Lower leg skin (tissue), 4 donors: Measurements from ENCODE around the gene C12orf57. TPM values are rescaled to one million over a fixed set of nuclear protein-coding genes. Genes with fewer than 3 reads are reported as not detected.

Experiments used
- DNase-seq, 2 donors: peaks; one replicate each; pipeline ENCODE4 v3.0.0-alpha.2; 2019; ENCODE audit warnings: low spot score in 2 of 2
- H3K4me3 ChIP-seq: fragments of 200-600 bp; sonication (generic); 2 replicates; pipeline ENCODE4 v1.5.1; 2017; ENCODE audit warnings: mild to moderate bottlenecking, low read depth; ENCODE audit not compliant: poor library complexity, severe bottlenecking
- POLR2A ChIP-seq, 2 donors: fragments of 450-650 bp; IDR thresholded peaks; one replicate each; pipeline ENCODE4 v1.6.1; 2016 to 2017; ENCODE audit warnings: antibody characterized with exemption in 2 of 2, mild to moderate bottlenecking in 1 of 2, moderate library complexity in 1 of 2
- WGBS, 2 donors: methylation state at CpG; one replicate each; pipeline ENCODE4 v1.1.5; 2018; 5-methylcytosine and 5-hydroxymethylcytosine counted together
- intact Hi-C: fragments of 100-400 bp; cut with DNase I; formaldehyde crosslinking; loops from one replicate; pipeline ENCODE4 v1.15.0; 2023; ENCODE audit warnings: low total_unique reads
- total RNA-seq, 4 donors: library from RNA; depleted of rRNA; stranded (reverse); fragments of >200 nt; gene quantifications; one replicate each; pipeline ENCODE4 v1.1.0, GENCODE V29; 2016
- TF ChIP-seq, protein P1 (sequence below), 3 donors: fragments of 450-650 bp; IDR thresholded peaks; one replicate each; pipeline ENCODE4 v1.5.1; 2016; ENCODE audit warnings: antibody characterized with exemption in 3 of 3, mild to moderate bottlenecking in 3 of 3, moderate library complexity in 2 of 3

Gene C12orf57
- total RNA-seq, 4 donors from 2014 or later, result 341 to 526 (median 418) TPM

DNA sequence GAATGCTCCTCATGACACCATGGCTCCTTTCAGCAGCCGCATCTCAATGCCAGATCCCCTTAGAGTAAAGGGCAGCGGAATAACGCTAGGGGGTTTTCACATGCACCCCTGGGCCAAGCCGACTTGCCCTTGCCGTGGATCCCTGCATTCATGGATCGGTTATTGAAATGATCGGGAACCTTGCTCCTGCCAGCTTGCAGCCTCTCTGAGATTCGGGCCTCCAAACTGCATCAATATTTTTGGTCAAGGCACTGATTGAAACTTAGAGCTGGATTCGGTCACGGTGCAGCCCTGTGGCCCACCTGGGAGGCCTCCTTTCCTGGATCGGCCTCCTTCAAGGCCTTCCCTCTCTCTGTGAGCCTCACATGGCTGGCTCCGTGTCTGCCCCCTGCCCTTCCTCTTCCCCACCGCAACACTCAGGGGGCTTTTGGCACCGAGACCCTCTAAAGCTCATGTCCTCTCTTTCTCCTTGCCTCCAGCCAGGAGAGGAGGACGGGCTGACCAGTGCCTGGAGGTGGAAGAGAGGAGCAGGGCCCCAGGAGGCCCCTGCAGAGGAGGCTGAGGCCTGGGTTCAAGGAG, 9.1 kb downstream of the C12orf57 start:
- 72 to 80% methylated on average over 15 of the region's 15 CpGs for WGBS, 2 donors
- TF ChIP-seq, protein P1, sequence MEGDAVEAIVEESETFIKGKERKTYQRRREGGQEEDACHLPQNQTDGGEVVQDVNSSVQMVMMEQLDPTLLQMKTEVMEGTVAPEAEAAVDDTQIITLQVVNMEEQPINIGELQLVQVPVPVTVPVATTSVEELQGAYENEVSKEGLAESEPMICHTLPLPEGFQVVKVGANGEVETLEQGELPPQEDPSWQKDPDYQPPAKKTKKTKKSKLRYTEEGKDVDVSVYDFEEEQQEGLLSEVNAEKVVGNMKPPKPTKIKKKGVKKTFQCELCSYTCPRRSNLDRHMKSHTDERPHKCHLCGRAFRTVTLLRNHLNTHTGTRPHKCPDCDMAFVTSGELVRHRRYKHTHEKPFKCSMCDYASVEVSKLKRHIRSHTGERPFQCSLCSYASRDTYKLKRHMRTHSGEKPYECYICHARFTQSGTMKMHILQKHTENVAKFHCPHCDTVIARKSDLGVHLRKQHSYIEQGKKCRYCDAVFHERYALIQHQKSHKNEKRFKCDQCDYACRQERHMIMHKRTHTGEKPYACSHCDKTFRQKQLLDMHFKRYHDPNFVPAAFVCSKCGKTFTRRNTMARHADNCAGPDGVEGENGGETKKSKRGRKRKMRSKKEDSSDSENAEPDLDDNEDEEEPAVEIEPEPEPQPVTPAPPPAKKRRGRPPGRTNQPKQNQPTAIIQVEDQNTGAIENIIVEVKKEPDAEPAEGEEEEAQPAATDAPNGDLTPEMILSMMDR (IDR thresholded peaks at IDR 0.05), result no peak
- TF ChIP-seq POLR2A (IDR thresholded peaks at IDR 0.05), result no peak
- no peak for DNase-seq
- no peak overlapping the region for H3K4me3 ChIP-seq
- intact Hi-C loops, result loop anchor here (10.0 kb wide), 1 partner anchor 142 kb away; the partner anchor contains the start of gene C1R

DNA sequence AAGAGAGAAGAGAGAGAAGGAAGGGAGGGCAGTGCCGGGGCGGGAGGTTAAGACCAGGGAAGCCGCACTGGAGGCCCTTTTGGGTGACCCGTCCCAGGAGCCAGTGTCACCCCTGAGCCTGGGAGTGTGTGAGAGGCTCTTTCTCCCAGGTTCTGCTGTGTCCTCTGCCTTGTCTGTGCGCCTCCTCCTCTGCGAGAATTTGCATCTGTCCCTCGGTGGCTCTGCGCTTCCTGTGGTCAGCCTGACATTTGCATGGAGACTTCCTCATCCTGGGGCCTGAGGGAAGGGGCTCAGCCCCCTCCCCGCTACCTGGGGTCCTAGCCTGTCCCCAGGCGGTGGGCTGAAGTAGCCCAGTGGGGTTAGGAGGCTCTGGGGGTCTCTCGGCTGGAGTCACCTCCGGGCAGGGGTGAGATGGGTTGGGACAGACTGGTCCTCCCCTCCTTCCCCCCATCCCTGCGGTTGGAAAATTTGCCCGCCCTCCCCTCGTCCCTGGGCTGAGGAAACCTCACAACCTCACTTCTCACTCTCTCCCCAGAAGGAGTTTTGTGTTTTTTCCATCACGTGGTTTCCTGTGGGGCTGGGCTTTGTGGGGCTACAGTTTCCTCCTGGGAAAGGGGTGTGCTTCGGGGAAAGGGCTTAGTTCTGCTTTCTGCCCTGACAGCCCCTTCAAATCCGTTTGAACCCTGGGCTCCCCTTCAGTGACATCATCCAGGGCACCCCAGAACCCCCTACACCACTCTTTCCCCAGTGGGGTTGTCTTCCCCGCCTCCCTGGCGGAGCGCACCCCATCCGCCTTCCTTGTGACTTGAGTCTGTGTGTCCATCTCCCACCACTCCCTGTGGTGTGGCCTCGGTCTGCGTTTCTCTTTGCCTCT, 9.9 kb downstream of the C12orf57 start:
- no peak for TF ChIP-seq POLR2A (IDR thresholded peaks at IDR 0.05)
- TF ChIP-seq, protein P1 (IDR thresholded peaks at IDR 0.05), result no peak
- intact Hi-C loops, result loop anchor here (10.0 kb wide), 1 partner anchor 141 kb away; the partner anchor contains the start of gene C1R
- DNase-seq, result no peak
- WGBS, 2 donors, result 59% methylated on average over 24 of the region's 24 CpGs
- H3K4me3 ChIP-seq, result no peak overlapping the region

DNA sequence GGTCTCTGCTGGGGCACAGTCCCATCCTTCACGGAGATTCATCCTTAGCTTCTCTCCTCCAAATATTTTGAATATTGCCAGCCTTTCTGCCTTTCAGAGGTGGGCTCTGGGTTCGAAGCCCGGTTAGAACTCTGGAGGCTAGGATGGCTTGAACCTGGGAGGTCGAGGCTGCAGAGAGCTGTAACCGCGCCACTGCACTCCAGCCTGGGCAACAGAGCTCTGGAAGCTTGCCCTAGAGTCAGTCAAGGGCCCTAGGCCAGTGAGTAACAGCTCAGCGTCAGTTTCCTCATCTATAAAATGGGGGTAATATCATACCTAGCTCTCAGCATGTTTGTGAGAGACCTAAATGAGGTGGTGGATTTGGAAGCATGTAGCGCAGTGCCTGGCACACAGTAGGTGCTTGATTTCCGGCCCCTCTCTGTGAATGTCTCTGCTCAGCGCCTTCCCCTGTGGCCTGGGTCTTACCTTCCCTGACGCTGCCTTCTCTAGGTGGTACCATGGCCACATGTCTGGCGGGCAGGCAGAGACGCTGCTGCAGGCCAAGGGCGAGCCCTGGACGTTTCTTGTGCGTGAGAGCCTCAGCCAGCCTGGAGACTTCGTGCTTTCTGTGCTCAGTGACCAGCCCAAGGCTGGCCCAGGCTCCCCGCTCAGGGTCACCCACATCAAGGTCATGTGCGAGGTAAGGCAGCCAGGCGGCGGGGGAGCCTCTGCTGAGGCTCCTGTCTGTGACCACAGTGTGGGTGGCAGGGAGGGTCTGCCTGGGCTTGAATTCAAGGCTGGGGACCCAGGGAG, 10.7 kb downstream of the C12orf57 start:
- 88 to 91% methylated on average over 18 to 21 of the region's 21 CpGs for WGBS, 2 donors
- DNase-seq, result no peak
- no peak for TF ChIP-seq POLR2A (IDR thresholded peaks at IDR 0.05)
- TF ChIP-seq, protein P1 (IDR thresholded peaks at IDR 0.05), result no peak
- no peak overlapping the region for H3K4me3 ChIP-seq
- intact Hi-C loops, result loop anchor here (10.0 kb wide), 1 partner anchor 140 kb away; the partner anchor contains the start of gene C1R

DNA sequence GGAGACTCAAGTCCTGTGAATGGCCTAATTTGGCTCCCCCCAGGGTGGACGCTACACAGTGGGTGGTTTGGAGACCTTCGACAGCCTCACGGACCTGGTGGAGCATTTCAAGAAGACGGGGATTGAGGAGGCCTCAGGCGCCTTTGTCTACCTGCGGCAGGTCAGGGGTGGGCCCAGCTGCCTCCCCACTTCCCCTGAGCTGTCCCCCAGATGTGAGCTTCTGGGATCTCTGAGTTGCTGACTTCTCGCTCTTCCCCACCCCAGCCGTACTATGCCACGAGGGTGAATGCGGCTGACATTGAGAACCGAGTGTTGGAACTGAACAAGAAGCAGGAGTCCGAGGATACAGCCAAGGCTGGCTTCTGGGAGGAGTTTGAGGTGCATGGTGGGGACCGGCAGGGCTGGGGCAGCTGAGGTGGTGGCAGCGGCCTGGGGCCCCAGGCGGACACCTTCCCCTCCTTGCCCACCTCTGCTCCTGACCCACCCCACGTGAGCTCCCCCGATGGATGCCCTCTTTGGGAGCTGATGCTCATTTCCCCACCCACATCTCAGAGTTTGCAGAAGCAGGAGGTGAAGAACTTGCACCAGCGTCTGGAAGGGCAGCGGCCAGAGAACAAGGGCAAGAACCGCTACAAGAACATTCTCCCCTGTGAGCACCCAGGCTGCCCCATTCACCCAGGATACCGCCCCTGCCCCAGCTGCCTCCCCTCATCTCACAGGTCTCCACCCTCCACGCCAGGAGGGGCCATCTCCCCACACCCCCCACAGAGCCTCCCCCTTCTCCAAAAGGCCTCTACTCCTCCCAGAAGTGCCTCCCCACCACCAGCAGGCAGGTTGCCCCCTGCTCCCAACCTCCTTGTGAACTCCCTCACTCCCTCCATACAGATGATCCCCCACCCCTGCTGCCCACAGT, 11.5 kb downstream of the C12orf57 start:
- TF ChIP-seq POLR2A (IDR thresholded peaks at IDR 0.05), result no peak
- DNase-seq, result no peak
- WGBS, 2 donors, result 81 to 87% methylated on average over 21 to 22 of the region's 22 CpGs
- H3K4me3 ChIP-seq, result no peak overlapping the region
- intact Hi-C loops, result loop anchor here (10.0 kb wide), 1 partner anchor 139 kb away; the partner anchor contains the start of gene C1R

DNA sequence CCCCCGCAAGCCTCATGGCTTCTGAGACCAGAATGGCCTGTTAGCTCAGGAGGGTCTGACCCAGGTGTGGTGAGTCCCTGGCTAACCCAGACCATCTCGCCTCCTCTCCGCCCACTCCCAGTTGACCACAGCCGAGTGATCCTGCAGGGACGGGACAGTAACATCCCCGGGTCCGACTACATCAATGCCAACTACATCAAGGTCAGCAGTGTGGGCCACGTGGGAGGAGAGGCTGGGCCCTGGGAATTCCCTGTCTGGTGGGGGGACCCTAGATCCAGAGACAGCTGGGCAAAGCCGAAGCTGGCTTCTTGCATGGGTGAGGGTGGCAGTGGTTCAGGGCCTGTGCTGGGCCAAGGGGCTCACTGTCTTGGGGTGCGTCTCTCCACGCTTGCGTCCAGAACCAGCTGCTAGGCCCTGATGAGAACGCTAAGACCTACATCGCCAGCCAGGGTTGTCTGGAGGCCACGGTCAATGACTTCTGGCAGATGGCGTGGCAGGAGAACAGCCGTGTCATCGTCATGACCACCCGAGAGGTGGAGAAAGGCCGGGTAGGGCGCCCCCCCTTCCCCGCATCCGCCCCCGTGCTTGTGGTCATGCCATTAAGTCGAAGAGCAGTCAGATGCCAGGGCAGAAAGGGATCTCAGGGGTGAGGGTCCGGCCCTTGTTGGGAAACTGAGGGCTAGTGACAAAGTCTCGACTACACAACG, 12.4 kb downstream of the C12orf57 start:
- DNase-seq, result peak in 1 of 2 donors; percentile 88
- intact Hi-C loops, result loop anchor here (10.0 kb wide), 1 partner anchor 139 kb away; the partner anchor contains the start of gene C1R
- TF ChIP-seq POLR2A (IDR thresholded peaks at IDR 0.05), result no peak
- TF ChIP-seq, protein P1 (IDR thresholded peaks at IDR 0.05), result no peak
- no peak overlapping the region for H3K4me3 ChIP-seq
- WGBS, 2 donors, result 81 to 82% methylated on average over 28 of the region's 28 CpGs
